Measurements from ENCODE around the gene AADAC.

The AADAC gene

GRCh38 chr3:151863611-151864010, 49.7 kb downstream of the AADAC start:
- Histone ChIP-seq H3K4me3 (replicated peaks; ENCODE audit: insufficient read depth, low read length) (no peak overlapping the region), H3K27ac (replicated peaks) (no peak overlapping the region), H3K27me3 (ENCODE audit: insufficient read depth, poor library complexity, severe bottlenecking) (no peaks in the 10 kb centered on the region)
- no peak for DNase-seq (ENCODE audit: low read depth in 1 of 2, low spot score in 1 of 2)
- TF ChIP-seq SPI1 (IDR thresholded peaks at IDR 0.05; ENCODE audit: borderline replicate concordance, low read depth) (no peak), POLR2AphosphoS5 (IDR thresholded peaks at IDR 0.05; ENCODE audit: low read depth) (no peak), GABPA (IDR thresholded peaks at IDR 0.05; ENCODE audit: low read depth) (no peak)
- TF ChIP-seq, protein P1, sequence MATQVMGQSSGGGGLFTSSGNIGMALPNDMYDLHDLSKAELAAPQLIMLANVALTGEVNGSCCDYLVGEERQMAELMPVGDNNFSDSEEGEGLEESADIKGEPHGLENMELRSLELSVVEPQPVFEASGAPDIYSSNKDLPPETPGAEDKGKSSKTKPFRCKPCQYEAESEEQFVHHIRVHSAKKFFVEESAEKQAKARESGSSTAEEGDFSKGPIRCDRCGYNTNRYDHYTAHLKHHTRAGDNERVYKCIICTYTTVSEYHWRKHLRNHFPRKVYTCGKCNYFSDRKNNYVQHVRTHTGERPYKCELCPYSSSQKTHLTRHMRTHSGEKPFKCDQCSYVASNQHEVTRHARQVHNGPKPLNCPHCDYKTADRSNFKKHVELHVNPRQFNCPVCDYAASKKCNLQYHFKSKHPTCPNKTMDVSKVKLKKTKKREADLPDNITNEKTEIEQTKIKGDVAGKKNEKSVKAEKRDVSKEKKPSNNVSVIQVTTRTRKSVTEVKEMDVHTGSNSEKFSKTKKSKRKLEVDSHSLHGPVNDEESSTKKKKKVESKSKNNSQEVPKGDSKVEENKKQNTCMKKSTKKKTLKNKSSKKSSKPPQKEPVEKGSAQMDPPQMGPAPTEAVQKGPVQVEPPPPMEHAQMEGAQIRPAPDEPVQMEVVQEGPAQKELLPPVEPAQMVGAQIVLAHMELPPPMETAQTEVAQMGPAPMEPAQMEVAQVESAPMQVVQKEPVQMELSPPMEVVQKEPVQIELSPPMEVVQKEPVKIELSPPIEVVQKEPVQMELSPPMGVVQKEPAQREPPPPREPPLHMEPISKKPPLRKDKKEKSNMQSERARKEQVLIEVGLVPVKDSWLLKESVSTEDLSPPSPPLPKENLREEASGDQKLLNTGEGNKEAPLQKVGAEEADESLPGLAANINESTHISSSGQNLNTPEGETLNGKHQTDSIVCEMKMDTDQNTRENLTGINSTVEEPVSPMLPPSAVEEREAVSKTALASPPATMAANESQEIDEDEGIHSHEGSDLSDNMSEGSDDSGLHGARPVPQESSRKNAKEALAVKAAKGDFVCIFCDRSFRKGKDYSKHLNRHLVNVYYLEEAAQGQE (IDR thresholded peaks at IDR 0.05; ENCODE audit: insufficient replicate concordance, low read depth) = no peak
- TF ChIP-seq, protein P2, sequence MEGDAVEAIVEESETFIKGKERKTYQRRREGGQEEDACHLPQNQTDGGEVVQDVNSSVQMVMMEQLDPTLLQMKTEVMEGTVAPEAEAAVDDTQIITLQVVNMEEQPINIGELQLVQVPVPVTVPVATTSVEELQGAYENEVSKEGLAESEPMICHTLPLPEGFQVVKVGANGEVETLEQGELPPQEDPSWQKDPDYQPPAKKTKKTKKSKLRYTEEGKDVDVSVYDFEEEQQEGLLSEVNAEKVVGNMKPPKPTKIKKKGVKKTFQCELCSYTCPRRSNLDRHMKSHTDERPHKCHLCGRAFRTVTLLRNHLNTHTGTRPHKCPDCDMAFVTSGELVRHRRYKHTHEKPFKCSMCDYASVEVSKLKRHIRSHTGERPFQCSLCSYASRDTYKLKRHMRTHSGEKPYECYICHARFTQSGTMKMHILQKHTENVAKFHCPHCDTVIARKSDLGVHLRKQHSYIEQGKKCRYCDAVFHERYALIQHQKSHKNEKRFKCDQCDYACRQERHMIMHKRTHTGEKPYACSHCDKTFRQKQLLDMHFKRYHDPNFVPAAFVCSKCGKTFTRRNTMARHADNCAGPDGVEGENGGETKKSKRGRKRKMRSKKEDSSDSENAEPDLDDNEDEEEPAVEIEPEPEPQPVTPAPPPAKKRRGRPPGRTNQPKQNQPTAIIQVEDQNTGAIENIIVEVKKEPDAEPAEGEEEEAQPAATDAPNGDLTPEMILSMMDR (IDR thresholded peaks at IDR 0.05; ENCODE audit: insufficient read depth, low read length) = no peak

- H3K4me3 ChIP-seq (replicated peaks; ENCODE audit: insufficient read depth, low read length) = no peak overlapping the region
- no peak for TF ChIP-seq POLR2AphosphoS5 (IDR thresholded peaks at IDR 0.05; ENCODE audit: low read depth)
- TF ChIP-seq, protein P2 (IDR thresholded peaks at IDR 0.05; ENCODE audit: insufficient read depth, low read length) = no peak
- TF ChIP-seq, protein P1 (IDR thresholded peaks at IDR 0.05; ENCODE audit: insufficient replicate concordance, low read depth) = no peak
- TF ChIP-seq GABPA (IDR thresholded peaks at IDR 0.05; ENCODE audit: low read depth) = no peak
- TF ChIP-seq SPI1 (IDR thresholded peaks at IDR 0.05; ENCODE audit: borderline replicate concordance, low read depth) = no peak
- DNase-seq (ENCODE audit: low read depth in 1 of 2, low spot score in 1 of 2) = peak in 1 of 2 experiments; percentile 43
- H3K27me3 ChIP-seq (ENCODE audit: insufficient read depth, poor library complexity, severe bottlenecking) = no peaks in the 10 kb centered on the region
- H3K27ac ChIP-seq (replicated peaks) = no peak overlapping the region
These were observed 50.6 kb downstream of the AADAC start for GRCh38 chr3:151864423-151865101.

DNA sequence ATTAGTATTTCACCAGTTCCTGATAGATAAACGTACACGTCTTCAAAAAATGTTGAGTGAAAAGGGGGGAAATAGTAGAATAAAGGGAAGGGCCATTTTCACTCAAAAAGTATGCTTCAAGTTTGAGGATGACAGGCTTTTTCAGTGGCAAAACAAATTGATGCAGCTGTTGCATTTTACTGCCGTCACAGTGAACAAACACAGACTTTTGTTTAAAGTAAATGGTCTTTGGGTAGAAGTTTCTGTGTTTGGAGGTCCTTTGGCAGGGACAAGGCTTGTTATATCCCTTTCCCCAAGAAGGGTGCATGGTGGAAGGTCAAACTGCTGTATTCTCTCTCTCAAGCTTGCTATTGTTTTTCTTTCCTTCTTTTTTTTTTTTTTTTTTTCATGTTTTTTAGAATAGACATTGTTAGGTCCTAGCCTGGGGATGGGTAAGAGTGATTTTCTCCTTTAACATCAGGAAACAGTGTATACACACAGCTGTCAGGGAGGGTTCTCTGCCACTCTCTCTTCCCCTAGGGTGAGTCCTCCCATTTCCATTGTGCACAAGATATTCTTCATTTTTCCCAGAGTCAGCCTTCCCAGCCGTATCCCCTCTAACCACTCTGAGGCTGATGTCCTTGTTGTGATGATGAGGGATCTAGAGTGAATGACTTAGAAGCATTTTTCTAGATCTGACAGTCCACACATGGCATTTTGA, 52.9 kb downstream of the AADAC start:
- H3K27me3 ChIP-seq (ENCODE audit: insufficient read depth, poor library complexity, severe bottlenecking) = no peaks in the 10 kb centered on the region
- no peak overlapping the region for H3K27ac ChIP-seq (replicated peaks)
- TF ChIP-seq, protein P2 (IDR thresholded peaks at IDR 0.05; ENCODE audit: insufficient read depth, low read length) = no peak
- TF ChIP-seq SPI1 (IDR thresholded peaks at IDR 0.05; ENCODE audit: borderline replicate concordance, low read depth) (no peak), POLR2AphosphoS5 (IDR thresholded peaks at IDR 0.05; ENCODE audit: low read depth) (no peak), GABPA (IDR thresholded peaks at IDR 0.05; ENCODE audit: low read depth) (no peak)
- TF ChIP-seq, protein P1 (IDR thresholded peaks at IDR 0.05; ENCODE audit: insufficient replicate concordance, low read depth) = no peak

More for the DNA sequence above, 52.9 kb downstream of the AADAC start:
- H3K4me3 ChIP-seq (replicated peaks; ENCODE audit: insufficient read depth, low read length) = no peak overlapping the region
- no peak for DNase-seq (ENCODE audit: low read depth in 1 of 2, low spot score in 1 of 2)

Data from HL-60 (cell line).